Skin epidermis (tissue), 12 donors: Measurements from ENCODE around the gene CKAP4.

Experiments used
- H3K27ac ChIP-seq, 21 experiments: fragments of 200-600 bp; sonication (generic) in 11 of 21; one replicate each; pipeline ENCODE4 v1.5.0; 2020; ENCODE audit warnings: mild to moderate bottlenecking in 3 of 21, inconsistent platforms in 2 of 21, moderate library complexity in 2 of 21
- H3K4me3 ChIP-seq, 7 experiments: fragments of 200-600 bp; sonication (generic) in 2 of 7; one replicate each; pipeline ENCODE4 v1.5.0; 2020; ENCODE audit warnings: inconsistent platforms in 2 of 7, mild to moderate bottlenecking in 2 of 7, moderate library complexity in 1 of 7

Gene CKAP4

GRCh38 chr12:106246891-106247673, 738 bp downstream of the CKAP4 start:
- H3K27ac ChIP-seq: peak overlapping the region; percentile 77 to 100 (median 97)

GRCh38 chr12:106245767-106246166, 2.1 kb downstream of the CKAP4 start:
- H3K4me3 ChIP-seq: peak overlapping the region in 6 of 7 experiments; percentile 55 to 96 (median 82)
- H3K27ac ChIP-seq: peak overlapping the region in 18 of 21 experiments; percentile 77 to 100 (median 97)

More at GRCh38 chr12:106246891-106247673, 738 bp downstream of the CKAP4 start:
- peak overlapping the region; percentile 55 to 96 (median 77) for H3K4me3 ChIP-seq

- Histone ChIP-seq H3K27ac (peak overlapping the region in 3 of 21 experiments; percentile 2 to 99 (median 2)), H3K4me3 (no peak overlapping the region)
These were observed 4.2 kb downstream of the CKAP4 start for GRCh38 chr12:106243620-106244019.

- no peak overlapping the region for H3K27ac ChIP-seq
These were observed 7.0 kb downstream of the CKAP4 start for GRCh38 chr12:106240821-106241220.

GRCh38 chr12:106239951-106240335, 7.9 kb downstream of the CKAP4 start:
- H3K4me3 ChIP-seq: no peak overlapping the region
- no peak overlapping the region for H3K27ac ChIP-seq

More at GRCh38 chr12:106240821-106241220, 7.0 kb downstream of the CKAP4 start:
- no peak overlapping the region for H3K4me3 ChIP-seq

GRCh38 chr12:106239241-106239950, 8.4 kb downstream of the CKAP4 start:
- Histone ChIP-seq H3K4me3 (no peak overlapping the region), H3K27ac (peak overlapping the region in 1 of 21 experiments; percentile 32)

- Histone ChIP-seq H3K4me3 (no peak overlapping the region), H3K27ac (no peak overlapping the region)
These were observed 9.7 kb downstream of the CKAP4 start for GRCh38 chr12:106238146-106238545.

- Histone ChIP-seq H3K27ac (no peak overlapping the region), H3K4me3 (no peak overlapping the region)
These were observed 12.1 kb downstream of the CKAP4 start for GRCh38 chr12:106235770-106236169.

GRCh38 chr12:106234449-106234848, 13.4 kb downstream of the CKAP4 start:
- Histone ChIP-seq H3K4me3 (no peak overlapping the region), H3K27ac (peak overlapping the region in 3 of 21 experiments; percentile 7 to 24 (median 14))

- Histone ChIP-seq H3K27ac (no peak overlapping the region), H3K4me3 (no peak overlapping the region)
These were observed 14.8 kb downstream of the CKAP4 start for GRCh38 chr12:106233011-106233410.

GRCh38 chr12:106229036-106229591, 18.7 kb downstream of the CKAP4 start:
- H3K27ac ChIP-seq: no peak overlapping the region

GRCh38 chr12:106228320-106228710, 19.5 kb downstream of the CKAP4 start:
- no peak overlapping the region for H3K4me3 ChIP-seq

More at GRCh38 chr12:106229036-106229591, 18.7 kb downstream of the CKAP4 start:
- H3K4me3 ChIP-seq: no peak overlapping the region

GRCh38 chr12:106227641-106228319, 20.0 kb downstream of the CKAP4 start:
- no peak overlapping the region for H3K4me3 ChIP-seq
- peak overlapping the region in 19 of 21 experiments; percentile 38 to 86 (median 72) for H3K27ac ChIP-seq

More at GRCh38 chr12:106228320-106228710, 19.5 kb downstream of the CKAP4 start:
- peak overlapping the region in 7 of 21 experiments; percentile 18 to 83 (median 55) for H3K27ac ChIP-seq

- peak overlapping the region; percentile 9 to 86 (median 71) for H3K27ac ChIP-seq
- H3K4me3 ChIP-seq: no peak overlapping the region
These were observed 20.8 kb downstream of the CKAP4 start for GRCh38 chr12:106226884-106227640.

GRCh38 chr12:106224355-106224706, 23.5 kb downstream of the CKAP4 start:
- H3K4me3 ChIP-seq: no peak overlapping the region
- H3K27ac ChIP-seq: no peak overlapping the region

- Histone ChIP-seq H3K27ac (peak overlapping the region in 1 of 21 experiments; percentile 40), H3K4me3 (no peak overlapping the region)
These were observed 24.1 kb downstream of the CKAP4 start for GRCh38 chr12:106223485-106224354.

GRCh38 chr12:106220536-106220935, 27.3 kb downstream of the CKAP4 start:
- H3K4me3 ChIP-seq: no peak overlapping the region
- H3K27ac ChIP-seq: no peak overlapping the region

GRCh38 chr12:106219043-106219442, 28.8 kb downstream of the CKAP4 start:
- Histone ChIP-seq H3K4me3 (no peak overlapping the region), H3K27ac (no peak overlapping the region)
